ENCODE measurements around the gene EGFL7.
A peak's percentile ranks its signal among the peaks of the same experiment; 100 is the strongest.

Gene EGFL7

DNA sequence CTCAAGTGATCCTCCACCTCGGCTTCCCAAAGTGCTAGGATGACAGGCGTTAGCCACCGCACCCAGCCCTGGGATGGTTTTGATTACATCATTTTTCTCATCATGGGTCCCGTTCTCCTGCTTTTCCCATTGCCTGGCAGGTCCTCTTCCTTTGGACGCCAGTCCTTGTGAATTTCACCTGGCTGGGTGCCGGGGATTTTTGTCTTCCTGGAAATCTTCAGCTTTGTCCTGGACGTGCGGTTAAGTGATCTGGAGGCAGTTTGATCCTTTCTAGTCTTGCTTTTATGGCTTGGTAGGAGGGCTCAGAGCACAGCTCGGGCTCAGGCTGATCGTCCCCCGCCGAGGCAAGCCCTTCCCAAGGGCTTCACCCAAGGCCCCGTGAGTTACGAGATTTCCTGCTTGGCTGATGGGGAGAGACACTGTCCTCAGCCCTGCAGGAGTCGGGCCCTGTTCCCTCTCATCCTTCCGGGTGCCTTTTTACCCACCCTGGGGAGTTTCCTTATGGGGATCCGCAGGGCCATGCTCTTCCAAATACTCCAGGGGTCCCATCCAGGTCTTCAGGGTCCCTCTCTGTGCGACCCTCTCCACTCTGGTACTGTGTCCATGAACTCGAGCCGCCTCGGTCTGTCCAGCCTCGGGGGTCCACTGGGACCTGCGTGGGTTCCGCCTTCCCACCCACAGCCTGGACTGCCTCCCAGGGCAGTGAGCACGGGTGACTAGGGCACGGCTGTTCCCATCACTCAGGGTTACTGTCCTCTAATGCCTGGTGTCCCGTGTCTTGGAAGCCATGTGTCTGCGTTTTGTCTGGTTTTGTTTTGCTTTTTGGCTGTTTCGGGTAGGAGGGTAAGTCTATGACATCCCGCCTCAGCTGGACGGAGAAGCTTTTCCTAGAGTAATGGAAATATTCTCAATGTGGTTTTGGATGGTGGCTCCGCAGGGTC lies 22.3 kb upstream of the EGFL7 start:
- DNase-seq, result peak in 1 of 10 donors; percentile 66
- intact Hi-C loops (cut with DNase I), result no loop called here

DNA sequence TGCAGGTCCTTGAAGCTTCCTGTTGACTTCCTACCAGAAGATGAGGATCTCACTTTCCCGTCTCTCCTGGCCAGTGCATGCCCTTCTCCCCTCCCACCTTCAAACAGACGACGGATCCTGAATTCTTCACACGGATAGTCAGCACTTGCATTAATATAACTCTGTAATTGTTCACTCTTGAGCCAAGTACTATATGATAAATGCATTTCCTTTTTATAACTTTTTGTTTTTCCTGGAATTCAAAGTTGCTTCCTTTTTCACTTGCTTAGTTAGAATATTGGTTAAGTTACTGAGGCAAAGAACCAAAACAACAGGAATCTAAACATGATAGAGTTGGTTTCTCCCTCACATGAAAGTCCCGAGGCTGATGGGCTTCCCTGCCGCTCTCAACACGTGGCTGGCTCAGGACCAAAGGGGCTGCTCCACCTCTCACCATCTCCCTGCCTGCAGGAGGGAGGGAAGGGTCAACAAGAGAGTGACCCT lies 20.2 kb upstream of the EGFL7 start:
- no peak for DNase-seq
- intact Hi-C loops (cut with DNase I), result no loop called here

- peak in 1 of 10 donors; percentile 80 for DNase-seq
- intact Hi-C loops (cut with DNase I), result no loop called here
Observed at GRCh38 chr9:136643596-136644342, 18.9 kb upstream of the EGFL7 start.

DNA sequence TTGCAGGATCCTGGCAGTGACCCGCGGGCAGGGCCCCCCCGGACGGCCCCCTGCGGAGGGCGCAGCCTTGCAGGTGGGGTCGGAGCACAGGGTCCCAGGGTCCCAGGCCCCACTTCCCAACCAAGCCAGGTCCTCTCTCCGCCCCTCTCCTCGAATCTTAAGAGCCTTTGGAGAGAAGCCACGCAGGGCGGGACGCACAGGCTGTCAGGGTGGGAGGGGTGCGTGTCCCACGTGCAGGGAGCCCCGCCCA lies 18.4 kb upstream of the EGFL7 start:
- DNase-seq, result no peak
- intact Hi-C loops (cut with DNase I), result no loop called here

GRCh38 chr9:136644593-136645351 lies 17.9 kb upstream of the EGFL7 start:
- intact Hi-C loops (cut with DNase I), result no loop called here
- peak in 8 of 10 donors; percentile 35 to 92 (median 62) for DNase-seq

- intact Hi-C loops (cut with DNase I), result no loop called here
- no peak for DNase-seq
Observed at GRCh38 chr9:136645352-136645902, 17.3 kb upstream of the EGFL7 start.

- intact Hi-C loops (cut with DNase I), result no loop called here
- DNase-seq, result peak in 1 of 10 donors; percentile 86
Observed at GRCh38 chr9:136645903-136646754, 16.6 kb upstream of the EGFL7 start.

DNA sequence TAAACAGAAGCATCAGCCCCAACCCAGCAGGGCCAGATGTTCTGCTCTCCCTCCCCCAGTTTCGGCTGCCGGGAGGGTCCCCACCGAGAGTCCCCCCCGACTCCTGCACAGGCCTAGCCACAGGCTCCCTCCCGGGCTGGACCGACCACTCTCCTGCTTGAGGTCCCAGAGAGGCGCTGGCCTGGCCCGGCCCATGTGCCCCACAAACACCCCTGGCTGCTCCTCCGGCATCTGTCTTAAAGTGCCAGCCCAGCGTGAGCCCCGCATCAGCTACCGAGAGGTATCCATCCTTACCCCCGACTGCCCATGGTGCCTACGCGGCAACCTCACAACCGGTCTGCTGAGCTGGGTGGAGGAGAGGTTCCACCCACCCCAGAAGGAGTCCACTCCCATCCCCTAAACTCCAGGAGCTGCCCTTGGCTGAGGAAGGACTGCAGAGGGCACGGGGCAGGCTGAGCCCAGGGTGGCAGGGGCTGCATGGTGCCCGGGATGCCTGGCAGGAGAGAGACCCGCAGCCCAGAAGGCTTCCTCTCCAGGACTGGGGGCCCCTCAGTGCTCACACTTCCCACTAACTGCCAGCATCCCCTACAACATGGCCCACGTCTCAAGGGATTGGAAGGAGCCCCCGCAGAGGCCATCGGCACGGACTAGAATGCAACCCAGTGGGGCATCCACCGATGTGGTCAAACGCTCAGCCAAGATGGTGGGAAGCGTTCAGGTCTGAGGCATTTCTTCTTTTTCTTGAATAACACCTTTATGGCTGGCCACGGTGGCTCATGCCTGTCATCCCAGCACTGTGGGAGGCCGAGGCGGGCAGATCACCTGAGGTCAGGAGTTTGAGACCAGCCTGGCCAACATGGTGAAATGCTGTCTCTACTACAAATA lies 15.6 kb upstream of the EGFL7 start:
- DNase-seq, result peak in 1 of 10 donors; percentile 80
- intact Hi-C loops (cut with DNase I), result no loop called here

- intact Hi-C loops (cut with DNase I), result no loop called here
- DNase-seq, result peak in 1 of 10 donors; percentile 80
Observed at GRCh38 chr9:136648751-136649150, 14.0 kb upstream of the EGFL7 start.

DNA sequence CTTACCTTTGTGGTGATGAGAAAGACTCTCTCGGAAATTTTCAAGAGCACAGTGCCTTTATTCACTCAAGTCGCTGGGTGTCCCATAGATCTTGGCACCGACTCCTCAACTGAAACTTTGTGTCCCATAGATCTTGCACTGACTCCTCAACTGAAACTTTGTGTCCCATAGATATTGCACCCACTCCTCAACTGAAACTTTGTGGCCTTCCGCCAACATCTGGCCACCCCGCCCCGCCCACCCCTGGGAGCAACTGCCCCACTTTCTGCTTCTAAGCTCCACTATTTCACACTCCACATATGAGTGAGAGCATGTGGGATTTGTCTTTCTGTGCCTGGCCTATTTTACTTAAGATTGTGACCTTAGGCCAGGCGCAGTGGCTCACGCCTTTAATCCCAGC lies 12.7 kb upstream of the EGFL7 start:
- intact Hi-C loops (cut with DNase I), result no loop called here
- DNase-seq, result no peak

DNA sequence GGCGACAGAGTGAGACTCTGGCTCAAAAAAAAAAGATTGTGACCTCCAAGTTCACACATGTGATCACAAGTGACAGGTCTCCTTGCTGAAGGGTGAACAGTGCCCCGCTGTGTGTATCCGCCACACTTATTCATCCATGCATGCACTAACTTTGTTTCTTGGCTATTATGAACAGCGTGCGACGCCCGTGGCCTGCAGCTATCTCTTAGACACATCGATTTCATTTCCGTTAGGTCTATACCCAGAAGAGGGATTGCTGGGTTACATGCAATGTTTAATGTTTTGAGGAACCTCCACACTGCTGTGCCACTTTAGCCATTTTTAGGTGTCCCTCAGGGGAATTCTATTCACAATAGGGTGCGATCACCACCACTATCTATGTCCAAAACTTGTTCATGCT lies 12.1 kb upstream of the EGFL7 start:
- DNase-seq, result no peak
- intact Hi-C loops (cut with DNase I), result no loop called here

DNA sequence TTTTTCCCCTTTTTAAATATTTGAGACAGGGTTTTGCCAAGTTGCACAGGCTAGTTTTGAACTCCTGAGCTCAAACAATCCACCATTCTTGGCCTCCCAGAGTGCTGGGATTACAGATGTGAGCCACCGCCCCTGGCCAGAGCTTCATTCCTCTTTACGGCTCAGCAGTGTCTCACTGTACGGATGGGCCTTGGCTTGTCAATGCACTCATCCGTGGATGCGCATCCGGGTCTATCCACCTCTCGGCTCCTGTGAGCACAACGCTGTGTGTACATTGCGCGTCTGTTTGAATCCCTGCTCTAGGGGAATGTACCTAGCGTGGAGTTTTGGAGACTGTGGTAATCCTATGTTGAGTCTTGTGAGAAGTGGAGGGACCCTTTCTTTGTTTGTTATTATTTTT lies 10.9 kb upstream of the EGFL7 start:
- DNase-seq, result no peak
- intact Hi-C loops (cut with DNase I), result no loop called here

- intact Hi-C loops (cut with DNase I), result no loop called here
- DNase-seq, result peak in 2 of 10 donors; percentile 81 to 85
Observed at GRCh38 chr9:136653323-136654079, 9.2 kb upstream of the EGFL7 start.

DNA sequence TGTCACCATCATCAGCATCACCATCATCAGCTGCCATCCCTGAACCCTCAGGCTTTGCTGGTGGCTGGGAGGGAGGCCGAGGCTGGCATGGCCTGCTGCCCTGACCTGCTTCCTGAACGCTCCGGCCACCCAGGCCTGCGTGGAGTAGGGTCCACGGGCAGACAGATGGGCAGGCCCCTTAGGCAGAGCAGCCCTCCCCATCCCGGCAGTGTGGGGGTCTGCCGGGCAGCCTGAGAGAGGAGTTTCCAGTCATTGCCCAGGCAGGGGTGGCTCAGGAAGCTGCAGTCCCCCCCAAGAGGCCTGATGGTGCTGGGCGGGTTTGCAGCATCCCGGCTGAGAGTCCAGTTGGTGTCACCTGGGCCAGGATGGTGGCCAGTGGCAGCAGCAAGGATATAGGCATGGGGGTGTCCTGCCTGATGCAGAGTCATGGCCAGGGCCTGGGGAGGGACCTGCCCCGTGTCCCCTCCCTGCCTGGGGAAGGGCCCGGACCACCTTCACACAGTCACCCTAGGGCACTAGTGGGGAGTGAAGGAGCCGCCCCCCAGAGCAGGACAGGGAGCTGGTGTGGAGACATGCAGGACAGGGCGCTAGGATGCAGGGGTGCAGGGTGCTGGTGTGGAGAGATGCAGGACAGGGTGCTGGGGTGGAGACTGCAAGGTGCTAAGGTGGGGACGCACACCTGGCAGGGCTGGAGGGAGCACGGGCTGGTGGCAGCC lies 7.7 kb upstream of the EGFL7 start:
- DNase-seq, result peak in 1 of 10 donors; percentile 70
- intact Hi-C loops (cut with DNase I), result no loop called here

DNA sequence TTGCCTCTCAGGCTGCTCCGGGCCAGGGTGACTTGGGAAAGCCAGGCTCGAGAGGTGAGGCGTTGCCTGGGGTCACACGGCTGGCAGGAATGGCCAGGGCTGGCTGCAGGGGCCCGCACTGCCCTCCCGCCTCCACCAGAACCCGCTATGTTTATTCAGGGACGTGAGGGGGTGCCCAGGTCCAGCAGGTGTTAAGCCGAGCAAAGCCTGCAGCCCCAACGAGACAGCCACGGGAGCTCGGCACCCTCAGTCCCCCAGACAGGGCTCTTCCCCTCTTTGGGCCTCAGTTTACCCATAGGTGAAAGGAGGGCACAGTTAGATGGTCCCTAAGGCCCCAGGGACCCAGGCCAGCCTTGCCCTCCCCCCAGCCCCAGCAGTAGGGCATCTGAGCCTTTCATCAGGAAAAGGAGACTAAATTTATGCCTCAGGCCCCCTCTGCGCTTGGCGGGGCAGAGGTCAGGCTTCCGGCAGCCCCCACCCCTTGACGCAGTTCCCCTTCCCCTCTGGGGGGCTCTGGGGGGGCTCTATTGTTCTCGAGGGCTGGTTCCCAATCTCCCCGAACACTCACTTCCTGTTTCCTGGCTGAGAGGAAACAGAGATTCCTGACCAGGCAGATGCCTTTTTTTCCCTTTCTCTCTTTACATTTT lies 7.1 kb upstream of the EGFL7 start:
- no peak for DNase-seq
- intact Hi-C loops (cut with DNase I), result no loop called here

GRCh38 chr9:136656183-136656738 lies 6.5 kb upstream of the EGFL7 start:
- intact Hi-C loops (cut with DNase I), result no loop called here
- DNase-seq, result peak in 1 of 10 donors; percentile 58
